GM06990 (cell line): ENCODE measurements around the gene KIFC3.
A peak's percentile ranks its signal among the peaks of the same experiment; 100 is the strongest.
"Not testable (repeated sequence)": the region's sequence is repeated elsewhere in the genome, so short reads cannot be mapped to it uniquely, and the experiment has no call there.

Source experiments
- DNase-seq: peaks from one replicate; pipeline ENCODE4 v3.0.0-alpha.2; 2011; ENCODE audit not compliant: insufficient read length; ENCODE audit errors: extremely low read depth
- H3K27me3 ChIP-seq: replicated peaks from 2 replicates; pipeline ENCODE4 v1.6.0; 2011; ENCODE audit warnings: low read length; ENCODE audit not compliant: control insufficient read depth, insufficient read depth
- H3K36me3 ChIP-seq: 2 replicates; pipeline ENCODE4 v1.5.1; 2011; ENCODE audit warnings: low read length; ENCODE audit not compliant: control insufficient read depth, insufficient read depth
- H3K4me3 ChIP-seq: replicated peaks from 2 replicates; pipeline ENCODE4 v1.5.1; 2011; ENCODE audit warnings: low read depth, mild to moderate bottlenecking, control low read depth, low read length
- CTCF ChIP-seq: IDR thresholded peaks from 2 replicates; pipeline ENCODE4 v1.5.1; 2011; ENCODE audit warnings: low read length, control low read depth, mild to moderate bottlenecking, inconsistent platforms; ENCODE audit not compliant: insufficient read depth, poor library complexity, severe bottlenecking

KIFC3 gene

GRCh38 chr16:57817680-57818079, 15.4 kb upstream of the KIFC3 start:
- TF ChIP-seq CTCF, result no peak
- Histone ChIP-seq H3K36me3 (no peaks in the 10 kb centered on the region), H3K27me3 (no peaks in the 10 kb centered on the region), H3K4me3 (no peak overlapping the region)
- no peak for DNase-seq

DNA sequence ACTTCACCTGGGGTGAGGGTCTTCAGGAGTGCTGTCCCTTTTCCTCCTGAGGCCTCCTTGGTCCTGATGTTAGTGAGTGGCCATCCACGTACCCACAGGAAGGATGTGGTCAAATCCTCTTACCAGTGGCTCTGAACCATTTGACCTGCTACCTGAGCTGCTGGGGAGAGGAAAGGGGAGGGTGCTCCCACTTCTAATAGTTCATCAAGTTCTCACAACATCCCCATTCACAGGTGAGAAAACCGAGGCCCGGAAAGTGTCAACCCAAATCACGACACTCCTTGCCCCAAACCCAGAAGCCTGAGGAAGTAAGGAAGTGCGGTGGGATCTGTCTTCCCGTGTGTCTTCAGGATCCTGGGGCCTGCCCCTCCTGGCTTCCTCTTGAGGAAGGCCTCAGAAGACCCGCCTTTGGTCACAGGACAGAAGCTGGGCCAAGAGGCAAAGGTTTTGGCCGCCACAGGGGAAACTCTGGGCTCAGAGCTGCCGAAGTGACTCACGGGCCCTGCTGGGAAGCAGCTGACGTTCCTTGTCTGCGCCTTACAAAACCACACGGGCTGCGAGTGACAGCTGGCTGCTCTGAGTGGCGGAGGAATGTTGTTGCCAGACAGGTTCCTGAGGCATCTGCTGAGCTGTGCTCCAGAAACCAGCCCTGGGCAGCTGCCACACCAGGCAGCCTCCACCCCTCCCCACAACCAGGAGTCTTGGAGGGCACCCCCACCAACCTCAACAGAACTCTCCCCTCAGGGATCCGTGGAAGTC, 13.9 kb upstream of the KIFC3 start:
- no peak overlapping the region for H3K4me3 ChIP-seq
- no peaks in the 10 kb centered on the region for H3K27me3 ChIP-seq
- no peaks in the 10 kb centered on the region for H3K36me3 ChIP-seq
- no peak for DNase-seq
- TF ChIP-seq CTCF, result no peak

GRCh38 chr16:57814896-57815295, 12.6 kb upstream of the KIFC3 start:
- Histone ChIP-seq H3K27me3 (no peaks in the 10 kb centered on the region), H3K36me3 (no peaks in the 10 kb centered on the region), H3K4me3 (no peak overlapping the region)
- no peak for DNase-seq
- no peak for TF ChIP-seq CTCF

GRCh38 chr16:57813466-57813865, 11.2 kb upstream of the KIFC3 start:
- Histone ChIP-seq H3K4me3 (no peak overlapping the region), H3K36me3 (no peaks in the 10 kb centered on the region), H3K27me3 (no peaks in the 10 kb centered on the region)
- DNase-seq, result no peak
- no peak for TF ChIP-seq CTCF

DNA sequence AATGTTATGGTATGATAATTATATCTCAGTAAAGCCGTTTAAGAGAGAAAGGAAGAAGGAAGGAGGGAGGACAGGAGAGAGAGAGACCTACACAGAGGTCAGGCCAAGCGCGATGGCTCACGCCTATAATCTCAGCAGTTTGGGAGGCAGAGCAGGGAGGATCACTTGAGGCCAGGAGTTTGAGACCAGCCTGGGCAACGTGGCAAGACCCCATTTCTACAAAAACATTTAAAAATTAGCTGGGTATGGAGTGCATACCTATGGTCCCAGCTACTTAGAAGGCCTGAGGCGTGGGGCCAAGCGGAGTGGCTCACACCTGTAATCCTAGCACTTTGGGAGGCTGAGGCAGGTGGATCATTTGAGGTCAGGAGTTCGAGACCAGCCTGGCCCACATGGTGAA, 9.0 kb upstream of the KIFC3 start:
- not testable (repeated sequence) for DNase-seq, H3K4me3 ChIP-seq, H3K36me3 ChIP-seq, H3K27me3 ChIP-seq

DNA sequence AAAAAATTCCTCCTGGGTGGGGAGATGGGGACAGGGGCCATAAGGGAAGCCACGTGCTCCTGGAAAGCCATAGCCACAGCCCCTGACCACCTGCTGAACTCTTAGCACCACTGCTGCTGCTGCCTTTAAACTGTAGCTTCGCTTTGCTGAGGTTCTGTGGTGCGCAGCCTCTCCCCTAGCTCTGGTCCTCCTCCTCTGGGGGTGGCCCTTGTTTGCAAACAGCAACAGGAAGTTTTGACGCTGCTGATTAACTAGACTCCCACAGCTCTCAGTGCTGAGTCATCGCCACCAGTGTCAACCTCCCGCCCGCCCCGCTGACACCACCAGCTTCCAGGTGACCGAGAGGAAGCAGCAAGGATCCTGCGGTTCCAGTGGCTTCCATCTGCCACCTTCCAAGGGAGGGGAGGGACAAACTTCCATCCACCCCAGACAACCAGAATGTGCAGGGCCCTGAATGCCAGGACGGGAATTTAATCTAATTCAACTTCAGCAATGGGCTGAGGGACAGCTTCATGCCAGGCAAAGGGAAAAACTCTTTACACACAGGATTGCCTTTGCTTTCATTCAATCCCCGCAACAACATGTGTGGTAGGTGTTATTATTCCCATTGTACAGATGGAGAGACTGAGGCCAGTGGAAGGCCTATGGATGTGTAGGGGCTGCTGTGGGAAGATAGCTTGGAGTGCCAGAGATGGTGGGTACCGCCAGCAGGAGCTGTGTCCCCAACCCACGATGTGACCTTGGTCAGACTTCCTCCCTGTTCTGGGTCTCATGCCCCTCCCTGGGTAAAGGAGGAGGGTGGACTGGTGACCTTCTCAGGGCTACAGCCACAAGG, 8.1 kb upstream of the KIFC3 start:
- no peak for TF ChIP-seq CTCF
- Histone ChIP-seq H3K27me3 (no peaks in the 10 kb centered on the region), H3K36me3 (no peaks in the 10 kb centered on the region), H3K4me3 (peak overlapping the region; percentile 42)
- DNase-seq, result peak; percentile 77
